Sigmoid colon (tissue), 4 donors: ENCODE results near the gene JAM2.

Experiments
- EP300 ChIP-seq, 4 donors: sonication (generic); formaldehyde crosslinking; IDR thresholded peaks; one replicate each; pipeline ENCODE4 v1.6.1; 2017; ENCODE audit warnings: antibody characterized with exemption in 4 of 4
- POLR2A ChIP-seq, 2 donors: fragments of 450-650 bp; IDR thresholded peaks; one replicate each; pipeline ENCODE4 v1.6.1; 2016; ENCODE audit warnings: antibody characterized with exemption in 2 of 2, mild to moderate bottlenecking in 2 of 2, moderate library complexity in 2 of 2
- POLR2AphosphoS5 ChIP-seq, 4 donors: sonication (generic); formaldehyde crosslinking; IDR thresholded peaks; one replicate each; pipeline ENCODE4 v1.6.1; 2017; ENCODE audit warnings: antibody characterized with exemption in 4 of 4
- TF ChIP-seq, protein P1 (sequence below), 4 experiments: fragments of 450-650 bp in 3 of 4; fragments of 200-600 bp in 1 of 4; IDR thresholded peaks; one replicate each; pipeline ENCODE4 v1.5.1; 2016 to 2019; ENCODE audit warnings: antibody characterized with exemption in 4 of 4, mild to moderate bottlenecking in 3 of 4, moderate library complexity in 2 of 4

- TF ChIP-seq POLR2A (IDR thresholded peaks at IDR 0.05), result no peak
- TF ChIP-seq, protein P1, sequence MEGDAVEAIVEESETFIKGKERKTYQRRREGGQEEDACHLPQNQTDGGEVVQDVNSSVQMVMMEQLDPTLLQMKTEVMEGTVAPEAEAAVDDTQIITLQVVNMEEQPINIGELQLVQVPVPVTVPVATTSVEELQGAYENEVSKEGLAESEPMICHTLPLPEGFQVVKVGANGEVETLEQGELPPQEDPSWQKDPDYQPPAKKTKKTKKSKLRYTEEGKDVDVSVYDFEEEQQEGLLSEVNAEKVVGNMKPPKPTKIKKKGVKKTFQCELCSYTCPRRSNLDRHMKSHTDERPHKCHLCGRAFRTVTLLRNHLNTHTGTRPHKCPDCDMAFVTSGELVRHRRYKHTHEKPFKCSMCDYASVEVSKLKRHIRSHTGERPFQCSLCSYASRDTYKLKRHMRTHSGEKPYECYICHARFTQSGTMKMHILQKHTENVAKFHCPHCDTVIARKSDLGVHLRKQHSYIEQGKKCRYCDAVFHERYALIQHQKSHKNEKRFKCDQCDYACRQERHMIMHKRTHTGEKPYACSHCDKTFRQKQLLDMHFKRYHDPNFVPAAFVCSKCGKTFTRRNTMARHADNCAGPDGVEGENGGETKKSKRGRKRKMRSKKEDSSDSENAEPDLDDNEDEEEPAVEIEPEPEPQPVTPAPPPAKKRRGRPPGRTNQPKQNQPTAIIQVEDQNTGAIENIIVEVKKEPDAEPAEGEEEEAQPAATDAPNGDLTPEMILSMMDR (IDR thresholded peaks at IDR 0.05), result no peak
- no peak for TF ChIP-seq POLR2AphosphoS5 (IDR thresholded peaks at IDR 0.05)
- TF ChIP-seq EP300 (IDR thresholded peaks at IDR 0.05), result no peak
Observed at GRCh38 chr21:25626757-25627156, 12.3 kb upstream of the JAM2 start.
